AG09319 (cell line): Measurements from ENCODE around the gene PMVK.
"Not testable (repeated sequence)": the region's sequence is repeated elsewhere in the genome, so short reads cannot be mapped to it uniquely, and the experiment has no call there.

Source experiments
- DNase-seq: peaks from one replicate; pipeline ENCODE4 v3.0.0-alpha.2; 2010; ENCODE audit warnings: low read depth; ENCODE audit errors: extremely low read depth
- CTCF ChIP-seq: IDR thresholded peaks from 2 replicates; pipeline ENCODE4 v1.5.1; 2011; ENCODE audit warnings: low read depth, mild to moderate bottlenecking, inconsistent platforms, low read length, moderate library complexity

PMVK gene

DNA sequence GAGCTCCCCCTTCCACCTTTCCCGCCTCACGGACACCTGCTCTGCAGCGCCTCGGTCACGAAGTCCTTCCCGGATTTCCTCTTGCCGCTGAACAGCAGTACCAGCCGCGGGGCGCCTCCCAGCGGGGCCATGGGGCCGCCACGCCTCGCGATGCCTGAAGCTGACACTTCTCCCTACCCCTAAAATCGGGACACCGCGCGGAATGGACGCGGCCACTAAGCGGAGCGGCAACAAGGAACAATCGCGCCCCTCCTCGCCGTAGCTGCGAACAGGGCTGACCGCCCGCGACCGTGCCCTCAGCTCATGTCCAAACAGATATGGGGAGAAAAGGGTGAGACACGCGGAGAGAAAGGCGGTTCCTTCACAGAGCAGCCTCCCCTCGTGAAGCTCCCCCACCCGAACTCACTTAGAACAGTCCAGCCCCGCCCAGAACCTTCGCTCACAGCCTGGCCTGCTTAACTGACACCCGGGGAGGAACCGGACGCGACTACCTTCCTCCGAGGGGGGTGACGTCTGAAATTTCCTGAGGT, at the start of gene PMVK:
Gene PMVK (minus strand): TSS at position 165 of the 530 bp plus-strand sequence. CDS start 34 bp downstream, at position 131.
- TF ChIP-seq CTCF: peak; percentile 32
- DNase-seq: peak; percentile 92

DNA sequence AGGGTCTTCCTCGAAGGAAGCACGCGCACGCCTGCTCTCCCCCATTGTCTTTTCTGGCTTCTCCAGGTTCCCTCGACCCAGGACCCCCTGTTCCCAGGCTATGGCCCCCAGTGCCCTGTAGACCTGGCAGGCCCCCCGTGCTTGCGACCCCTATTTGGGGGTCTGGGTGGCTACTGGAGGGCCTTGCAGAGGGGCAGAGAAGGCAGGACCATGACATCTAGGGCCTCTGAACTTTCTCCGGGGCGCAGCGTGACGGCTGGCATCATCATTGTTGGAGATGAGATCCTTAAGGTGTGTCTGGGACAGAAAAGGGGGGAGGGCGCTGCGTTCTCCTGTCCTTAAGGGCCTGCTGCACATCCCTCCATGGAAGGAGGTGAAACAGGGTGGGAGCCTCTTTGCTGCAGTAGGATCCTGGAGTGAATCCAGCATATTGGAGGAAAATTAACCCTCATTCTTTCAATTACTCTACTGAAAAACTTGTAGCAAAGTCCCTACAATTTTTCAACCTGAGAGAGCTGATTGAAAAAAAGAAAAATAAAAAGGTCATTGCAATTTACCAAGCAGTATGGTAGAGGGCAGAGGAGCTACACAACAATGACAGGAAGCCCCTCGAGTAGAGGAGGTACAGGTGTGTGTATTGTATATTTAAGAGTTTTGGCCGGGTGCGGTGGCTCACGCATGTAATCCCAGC, 47.4 kb upstream of the PMVK start:
- no peak for DNase-seq
- TF ChIP-seq CTCF: no peak

- no peak for TF ChIP-seq CTCF
- DNase-seq: peak; percentile 99
These were observed 46.6 kb upstream of the PMVK start, which contains the start of gene FLAD1 for GRCh38 chr1:154982897-154983648. FLAD1 (plus strand) TSS chr1:154983344; CDS start chr1:154983695, 351 bp downstream.

GRCh38 chr1:154982341-154982740, 45.8 kb upstream of the PMVK start:
- TF ChIP-seq CTCF: no peak
- DNase-seq: no peak

DNA sequence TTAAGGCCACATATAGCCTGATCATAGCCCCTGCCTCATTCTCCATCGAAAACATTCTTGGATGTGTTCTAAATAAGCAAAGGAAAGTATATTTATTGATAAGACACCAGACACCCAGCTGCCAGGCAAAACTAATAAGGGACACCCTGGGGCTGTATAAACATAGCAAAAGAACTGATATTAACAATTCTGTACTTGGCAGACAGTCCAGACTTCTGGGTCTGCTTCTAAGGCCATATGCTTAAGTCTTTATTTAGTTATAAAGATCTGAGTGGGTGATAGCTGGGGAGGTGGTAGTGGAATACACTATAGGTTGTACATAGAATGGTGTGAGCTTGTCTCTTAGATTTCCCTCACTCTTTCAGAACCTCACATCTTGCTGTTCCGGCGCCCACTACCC, 41.8 kb upstream of the PMVK start:
- no peak for DNase-seq
- TF ChIP-seq CTCF: no peak

DNA sequence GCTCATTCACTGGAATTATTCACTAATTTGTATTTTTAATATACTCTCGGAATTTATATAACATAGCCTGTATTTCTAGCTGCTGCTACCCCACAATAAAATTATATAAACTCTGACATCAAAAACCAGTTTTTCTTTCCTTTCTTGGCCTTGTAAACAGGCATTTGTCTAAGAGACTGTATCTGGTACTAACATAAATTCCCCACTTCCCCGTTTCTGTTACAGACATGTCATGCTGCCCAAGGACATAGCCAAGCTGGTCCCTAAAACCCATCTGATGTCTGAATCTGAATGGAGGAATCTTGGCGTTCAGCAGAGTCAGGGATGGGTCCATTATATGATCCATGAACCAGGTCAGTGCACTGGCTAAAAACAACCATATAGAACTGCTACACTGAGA, 41.2 kb upstream of the PMVK start:
- not testable (repeated sequence) for DNase-seq

DNA sequence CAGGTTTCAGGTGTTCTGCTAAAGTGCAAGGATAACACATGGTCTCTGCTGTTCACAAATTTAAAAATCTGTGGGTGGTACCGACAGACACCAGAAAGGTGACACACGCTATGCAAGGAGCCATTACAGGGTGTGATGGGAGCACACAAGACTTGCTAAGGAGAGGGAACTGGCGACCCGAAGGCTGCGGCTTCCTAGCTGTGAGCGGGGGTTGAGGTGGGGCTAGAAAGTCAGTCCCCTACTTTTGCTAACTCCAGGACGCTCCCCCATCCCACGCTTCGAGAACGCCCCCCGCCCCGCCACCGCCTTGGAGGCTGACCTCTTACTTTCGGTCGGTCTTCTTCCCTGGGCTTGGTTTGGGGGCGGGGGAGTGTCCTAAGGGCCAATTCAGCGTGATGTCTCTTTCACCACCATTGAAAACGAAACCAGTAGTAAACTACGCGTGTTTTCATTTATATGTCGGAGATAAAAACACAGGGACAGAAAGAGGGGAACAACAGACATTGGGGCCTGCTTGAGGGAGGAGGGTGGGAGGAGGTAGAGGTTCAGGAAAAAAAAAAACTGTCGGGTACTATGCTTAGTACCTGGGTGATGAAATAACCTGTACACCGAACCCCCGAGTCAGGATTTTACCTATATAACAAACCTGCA, 39.0 kb upstream of the PMVK start:
- no peak for TF ChIP-seq CTCF

More for the DNA sequence above, 39.0 kb upstream of the PMVK start:
- no peak for DNase-seq
